ENCODE measurements around the gene YIPF5. TPM values are rescaled to one million over a fixed set of nuclear protein-coding genes. Genes with fewer than 3 reads are reported as not detected.

The YIPF5 gene
- total RNA-seq, 4 donors from 2014 or later = 34.9 to 48.2 (median 41.5) TPM

DNA sequence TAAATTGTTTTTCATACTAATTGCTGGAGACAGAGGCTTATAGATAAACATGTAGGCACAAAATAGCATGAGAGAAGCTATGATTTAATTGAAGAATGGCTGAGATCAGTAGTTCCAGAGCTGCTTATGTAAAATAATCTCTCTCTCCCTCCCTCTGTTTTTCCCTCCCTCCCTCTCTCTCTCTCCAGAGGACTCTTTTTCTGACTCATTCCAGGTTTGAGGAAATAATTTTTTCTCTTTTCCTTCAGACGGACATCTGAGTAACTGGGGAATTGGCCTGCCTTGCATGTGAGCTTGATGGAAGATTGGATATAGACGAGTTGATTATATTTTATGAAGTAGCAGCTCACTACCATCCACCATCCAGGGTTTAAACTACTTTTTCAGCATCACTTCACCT is 35.7 kb upstream of the YIPF5 start:
- no peaks in the 10 kb centered on the region for H3K36me3 ChIP-seq
- H3K4me3 ChIP-seq (replicated peaks in 1 of 3) = no peak overlapping the region
- H3K27ac ChIP-seq = no peak overlapping the region
- H3K27me3 ChIP-seq = no peaks in the 10 kb centered on the region
- peaks cover 10 to 14% of the 10 kb centered on the region in 2 donors for H3K4me1 ChIP-seq
- 63 to 71% methylated on average over 2 of the region's 2 CpGs for WGBS, 2 donors
- no peak for DNase-seq
- TF ChIP-seq CTCF (IDR thresholded peaks at IDR 0.05) (no peak), POLR2A (IDR thresholded peaks at IDR 0.05) (no peak)
- H3K9me3 ChIP-seq = no peaks in the 10 kb centered on the region
- intact Hi-C loops (cut with DNase I) = no loop called here

- H3K4me3 ChIP-seq (replicated peaks in 1 of 3) = peak overlapping the region in 1 of 3 donors; percentile 13
- intact Hi-C loops (cut with DNase I) = no loop called here
- TF ChIP-seq POLR2A (IDR thresholded peaks at IDR 0.05) (peak in 1 of 2 donors; percentile 36), CTCF (IDR thresholded peaks at IDR 0.05) (no peak)
- peaks cover 10 to 14% of the 10 kb centered on the region in 2 donors for H3K4me1 ChIP-seq
- WGBS, 2 donors = 1% methylated on average over 27 to 31 of the region's 31 CpGs
- H3K27ac ChIP-seq = no peak overlapping the region
- H3K36me3 ChIP-seq = no peaks in the 10 kb centered on the region
- H3K9me3 ChIP-seq = no peaks in the 10 kb centered on the region
- peak; percentile 35 to 47 for DNase-seq
- H3K27me3 ChIP-seq = no peaks in the 10 kb centered on the region
These were observed 34.7 kb upstream of the YIPF5 start for GRCh38 chr5:144205141-144205551.

- intact Hi-C loops (cut with DNase I) = no loop called here
- H3K4me1 ChIP-seq = peaks cover 10 to 14% of the 10 kb centered on the region in 2 donors
- WGBS, 2 donors = 40 to 45% methylated on average over 10 of the region's 10 CpGs
- peak; percentile 39 to 44 for DNase-seq
- no peak for TF ChIP-seq POLR2A (IDR thresholded peaks at IDR 0.05)
- peak; percentile 61 to 94 (median 90) for TF ChIP-seq CTCF (IDR thresholded peaks at IDR 0.05)
- no peaks in the 10 kb centered on the region for H3K27me3 ChIP-seq
- no peak overlapping the region for H3K27ac ChIP-seq
- no peaks in the 10 kb centered on the region for H3K36me3 ChIP-seq
- H3K9me3 ChIP-seq = no peaks in the 10 kb centered on the region
- H3K4me3 ChIP-seq (replicated peaks in 1 of 3) = no peak overlapping the region
These were observed 33.5 kb upstream of the YIPF5 start for GRCh38 chr5:144203750-144204596.

GRCh38 chr5:144202726-144203125 is 32.3 kb upstream of the YIPF5 start:
- Histone ChIP-seq H3K4me1 (peaks cover 10 to 14% of the 10 kb centered on the region in 2 donors), H3K27ac (no peak overlapping the region), H3K9me3 (no peaks in the 10 kb centered on the region), H3K27me3 (no peaks in the 10 kb centered on the region), H3K4me3 (replicated peaks in 1 of 3) (no peak overlapping the region), H3K36me3 (no peaks in the 10 kb centered on the region)
- TF ChIP-seq CTCF (IDR thresholded peaks at IDR 0.05) (no peak), POLR2A (IDR thresholded peaks at IDR 0.05) (no peak)
- DNase-seq = no peak
- 87 to 95% methylated on average over 1 of the region's 1 CpG for WGBS, 2 donors
- intact Hi-C loops (cut with DNase I) = no loop called here

- WGBS, 2 donors = 18% methylated on average over 10 of the region's 10 CpGs
- Histone ChIP-seq H3K27ac (no peak overlapping the region), H3K4me3 (replicated peaks in 1 of 3) (no peak overlapping the region), H3K9me3 (no peaks in the 10 kb centered on the region), H3K4me1 (peaks cover 10 to 14% of the 10 kb centered on the region in 2 donors), H3K36me3 (no peaks in the 10 kb centered on the region), H3K27me3 (no peaks in the 10 kb centered on the region)
- intact Hi-C loops (cut with DNase I) = no loop called here
- peak; percentile 9 to 20 for DNase-seq
- TF ChIP-seq CTCF (IDR thresholded peaks at IDR 0.05) (no peak), POLR2A (IDR thresholded peaks at IDR 0.05) (no peak)
These were observed 31.6 kb upstream of the YIPF5 start for GRCh38 chr5:144202072-144202471.

Measured in thyroid gland (tissue), 4 donors.